ENCODE data around the gene GSTO2. TPM values are rescaled to one million over a fixed set of nuclear protein-coding genes. Genes with fewer than 3 reads are reported as not detected.

Gene GSTO2
- total RNA-seq, 1 donor from 2014 or later, result 24.0 TPM

DNA sequence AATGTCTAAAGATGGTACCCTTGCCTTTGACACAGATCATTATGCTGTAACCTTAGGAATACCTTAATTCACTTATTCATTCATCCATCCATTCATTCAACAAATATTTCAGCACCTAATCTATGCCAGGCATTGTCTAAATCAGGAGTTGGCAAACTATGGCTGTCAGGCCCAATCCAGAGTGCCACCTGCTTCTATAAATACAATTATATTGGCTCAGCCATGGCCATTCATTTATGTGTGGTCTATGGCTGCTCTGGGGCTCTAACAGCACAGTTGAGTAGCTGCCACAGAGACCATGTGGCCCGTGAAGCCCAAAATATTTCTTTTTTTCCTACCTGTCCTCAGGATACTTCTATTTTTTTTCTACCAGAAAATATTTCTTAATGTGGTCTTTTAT, 75.2 kb downstream of the GSTO2 start:
- no peak overlapping the region for H3K4me3 ChIP-seq (ENCODE audit: low read depth, low read length)
- DNase-seq (ENCODE audit: low read depth), result no peak
- no peaks in the 10 kb centered on the region for H3K36me3 ChIP-seq (ENCODE audit: control insufficient read depth, insufficient read depth, low read length)

DNA sequence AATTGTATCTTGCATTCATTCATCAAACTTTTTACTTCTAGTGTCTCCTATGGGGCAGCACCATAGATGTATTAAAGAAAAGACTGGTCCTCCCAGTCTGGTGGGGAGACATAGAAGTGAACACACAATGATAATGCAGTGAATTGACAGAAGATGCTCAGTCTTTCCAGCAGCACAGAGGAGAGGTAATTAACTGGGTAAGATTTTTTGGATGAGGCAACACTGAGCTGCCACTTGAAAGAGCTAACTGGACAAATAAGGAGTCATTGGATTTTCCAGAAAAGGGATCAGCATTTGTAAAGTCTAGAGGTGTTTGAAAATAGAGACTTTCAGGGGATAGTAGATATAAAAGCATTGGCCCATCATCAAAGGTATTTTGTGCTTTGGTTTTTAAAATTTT, 76.5 kb downstream of the GSTO2 start:
- Histone ChIP-seq H3K27me3 (ENCODE audit: control insufficient read depth, insufficient read depth, low read length) (no peaks in the 10 kb centered on the region), H3K4me3 (ENCODE audit: low read depth, low read length) (no peak overlapping the region), H3K36me3 (ENCODE audit: control insufficient read depth, insufficient read depth, low read length) (no peaks in the 10 kb centered on the region)
- no peak for DNase-seq (ENCODE audit: low read depth)
- TF ChIP-seq, protein P1, sequence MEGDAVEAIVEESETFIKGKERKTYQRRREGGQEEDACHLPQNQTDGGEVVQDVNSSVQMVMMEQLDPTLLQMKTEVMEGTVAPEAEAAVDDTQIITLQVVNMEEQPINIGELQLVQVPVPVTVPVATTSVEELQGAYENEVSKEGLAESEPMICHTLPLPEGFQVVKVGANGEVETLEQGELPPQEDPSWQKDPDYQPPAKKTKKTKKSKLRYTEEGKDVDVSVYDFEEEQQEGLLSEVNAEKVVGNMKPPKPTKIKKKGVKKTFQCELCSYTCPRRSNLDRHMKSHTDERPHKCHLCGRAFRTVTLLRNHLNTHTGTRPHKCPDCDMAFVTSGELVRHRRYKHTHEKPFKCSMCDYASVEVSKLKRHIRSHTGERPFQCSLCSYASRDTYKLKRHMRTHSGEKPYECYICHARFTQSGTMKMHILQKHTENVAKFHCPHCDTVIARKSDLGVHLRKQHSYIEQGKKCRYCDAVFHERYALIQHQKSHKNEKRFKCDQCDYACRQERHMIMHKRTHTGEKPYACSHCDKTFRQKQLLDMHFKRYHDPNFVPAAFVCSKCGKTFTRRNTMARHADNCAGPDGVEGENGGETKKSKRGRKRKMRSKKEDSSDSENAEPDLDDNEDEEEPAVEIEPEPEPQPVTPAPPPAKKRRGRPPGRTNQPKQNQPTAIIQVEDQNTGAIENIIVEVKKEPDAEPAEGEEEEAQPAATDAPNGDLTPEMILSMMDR (IDR thresholded peaks at IDR 0.05; ENCODE audit: insufficient read depth, low read length, poor library complexity, severe bottlenecking), result no peak

More for the DNA sequence above, 75.2 kb downstream of the GSTO2 start:
- H3K27me3 ChIP-seq (ENCODE audit: control insufficient read depth, insufficient read depth, low read length), result no peaks in the 10 kb centered on the region
- TF ChIP-seq, protein P1 (IDR thresholded peaks at IDR 0.05; ENCODE audit: insufficient read depth, low read length, poor library complexity, severe bottlenecking), result no peak

DNA sequence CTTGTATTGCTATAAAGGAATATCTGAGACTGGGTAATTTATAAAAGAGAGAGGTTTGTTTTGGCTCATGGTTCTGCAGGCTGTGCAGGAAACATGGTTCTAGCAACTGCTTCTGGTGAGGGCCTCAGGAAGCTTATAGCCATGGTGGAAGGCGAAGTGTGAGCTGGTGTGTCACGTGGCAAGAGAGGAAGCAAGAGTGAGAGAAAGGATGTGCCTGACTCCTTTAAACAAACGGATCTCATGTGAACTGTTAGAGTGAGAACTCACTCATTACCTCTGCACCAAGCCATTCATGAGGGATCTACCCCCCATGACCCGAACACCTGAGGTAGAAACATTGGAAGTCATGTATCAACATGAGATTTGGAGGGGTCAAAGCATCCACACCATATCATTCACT, 77.0 kb downstream of the GSTO2 start:
- DNase-seq (ENCODE audit: low read depth), result no peak
- no peaks in the 10 kb centered on the region for H3K27me3 ChIP-seq (ENCODE audit: control insufficient read depth, insufficient read depth, low read length)
- TF ChIP-seq, protein P1 (IDR thresholded peaks at IDR 0.05; ENCODE audit: insufficient read depth, low read length, poor library complexity, severe bottlenecking), result no peak
- H3K4me3 ChIP-seq (ENCODE audit: low read depth, low read length), result no peak overlapping the region
- H3K36me3 ChIP-seq (ENCODE audit: control insufficient read depth, insufficient read depth, low read length), result no peaks in the 10 kb centered on the region

DNA sequence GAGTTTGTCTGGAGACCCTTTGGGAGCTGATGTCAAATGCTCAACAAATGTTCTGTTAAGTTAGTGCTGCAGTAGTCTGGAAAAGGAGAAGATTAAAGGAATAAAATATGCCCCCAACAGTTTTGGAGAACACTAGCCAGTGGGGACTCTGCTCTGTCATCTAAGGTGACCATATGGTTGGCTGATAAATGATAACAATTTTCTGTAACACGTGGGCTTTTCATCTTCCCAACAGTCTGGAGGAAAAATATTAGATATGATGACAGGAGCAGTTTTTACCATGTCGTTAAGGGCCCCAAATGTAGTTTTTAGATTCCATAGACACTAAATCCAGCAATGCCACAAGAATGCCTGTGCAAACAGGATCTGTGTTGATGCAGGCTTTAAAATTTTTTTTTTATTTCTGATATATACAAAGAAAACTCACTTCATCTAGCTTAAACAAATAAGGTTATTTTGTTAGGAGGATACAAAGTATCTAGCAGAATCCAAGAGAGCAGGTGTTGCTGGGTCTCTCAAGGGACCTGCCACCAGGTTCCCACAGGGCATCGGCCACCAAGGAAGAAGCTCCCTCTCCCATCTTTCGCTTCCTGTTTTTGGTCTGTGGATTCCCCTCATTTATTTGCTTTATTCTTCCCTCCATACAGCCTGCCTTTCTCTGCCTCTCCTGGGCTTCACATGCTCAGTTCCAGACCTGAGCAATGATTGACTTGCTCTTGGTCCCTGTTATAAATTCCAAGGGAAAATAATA, 78.5 kb downstream of the GSTO2 start:
- TF ChIP-seq, protein P1 (IDR thresholded peaks at IDR 0.05; ENCODE audit: insufficient read depth, low read length, poor library complexity, severe bottlenecking), result no peak
- no peaks in the 10 kb centered on the region for H3K36me3 ChIP-seq (ENCODE audit: control insufficient read depth, insufficient read depth, low read length)
- no peaks in the 10 kb centered on the region for H3K27me3 ChIP-seq (ENCODE audit: control insufficient read depth, insufficient read depth, low read length)
- no peak overlapping the region for H3K4me3 ChIP-seq (ENCODE audit: low read depth, low read length)
- no peak for DNase-seq (ENCODE audit: low read depth)

DNA sequence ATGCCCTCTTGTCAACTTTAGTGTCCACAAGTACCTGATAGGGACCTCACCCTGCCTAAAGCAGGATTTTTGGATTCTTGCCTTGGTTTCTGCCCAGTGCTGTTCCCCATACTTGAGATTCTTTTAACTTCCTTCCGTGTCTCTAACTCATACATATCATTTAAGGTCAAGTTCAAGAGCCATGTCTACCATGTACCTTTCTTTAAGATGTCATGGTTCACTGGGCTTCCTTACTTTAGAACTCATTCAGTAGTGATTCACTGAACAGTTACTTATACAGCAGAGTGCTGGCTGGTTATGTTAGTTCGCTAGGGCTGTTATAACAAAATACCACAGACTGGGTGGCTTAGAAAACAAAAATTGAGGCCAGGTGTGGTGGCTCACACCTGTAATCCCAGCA, 79.6 kb downstream of the GSTO2 start:
- no peak for DNase-seq (ENCODE audit: low read depth)
- H3K36me3 ChIP-seq (ENCODE audit: control insufficient read depth, insufficient read depth, low read length), result no peaks in the 10 kb centered on the region
- TF ChIP-seq, protein P1 (IDR thresholded peaks at IDR 0.05; ENCODE audit: insufficient read depth, low read length, poor library complexity, severe bottlenecking), result no peak

DNA sequence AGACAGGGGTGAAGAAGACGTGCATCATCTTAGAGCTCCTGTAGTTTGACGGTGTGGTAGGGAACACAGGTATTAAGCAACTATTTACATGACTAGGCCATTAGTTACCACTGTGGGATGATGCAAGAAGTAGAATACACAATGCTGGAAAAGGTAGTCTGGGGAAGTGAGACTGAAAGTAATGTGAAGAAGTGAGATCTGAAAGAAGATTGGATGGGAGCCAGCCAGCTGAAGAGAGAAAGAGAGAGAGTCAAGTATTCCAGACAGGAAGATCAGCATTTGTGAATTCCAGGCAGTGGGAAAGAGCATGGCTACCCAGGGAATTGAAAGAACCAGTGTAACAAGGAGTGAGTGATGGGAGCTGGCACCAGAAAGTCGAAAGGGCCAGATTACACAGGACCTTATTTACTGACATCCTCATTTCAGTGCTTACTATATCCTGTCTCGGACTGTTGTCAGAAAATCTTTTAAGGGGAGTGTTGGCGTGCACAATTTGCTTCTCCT, 80.7 kb downstream of the GSTO2 start:
- Histone ChIP-seq H3K27me3 (ENCODE audit: control insufficient read depth, insufficient read depth, low read length) (no peaks in the 10 kb centered on the region), H3K4me3 (ENCODE audit: low read depth, low read length) (no peak overlapping the region), H3K36me3 (ENCODE audit: control insufficient read depth, insufficient read depth, low read length) (no peaks in the 10 kb centered on the region)
- TF ChIP-seq, protein P1 (IDR thresholded peaks at IDR 0.05; ENCODE audit: insufficient read depth, low read length, poor library complexity, severe bottlenecking), result no peak
- DNase-seq (ENCODE audit: low read depth), result no peak

More for the DNA sequence above, 79.6 kb downstream of the GSTO2 start:
- Histone ChIP-seq H3K27me3 (ENCODE audit: control insufficient read depth, insufficient read depth, low read length) (no peaks in the 10 kb centered on the region), H3K4me3 (ENCODE audit: low read depth, low read length) (no peak overlapping the region)
